Measurements from ENCODE around the gene HRAS.

DNA sequence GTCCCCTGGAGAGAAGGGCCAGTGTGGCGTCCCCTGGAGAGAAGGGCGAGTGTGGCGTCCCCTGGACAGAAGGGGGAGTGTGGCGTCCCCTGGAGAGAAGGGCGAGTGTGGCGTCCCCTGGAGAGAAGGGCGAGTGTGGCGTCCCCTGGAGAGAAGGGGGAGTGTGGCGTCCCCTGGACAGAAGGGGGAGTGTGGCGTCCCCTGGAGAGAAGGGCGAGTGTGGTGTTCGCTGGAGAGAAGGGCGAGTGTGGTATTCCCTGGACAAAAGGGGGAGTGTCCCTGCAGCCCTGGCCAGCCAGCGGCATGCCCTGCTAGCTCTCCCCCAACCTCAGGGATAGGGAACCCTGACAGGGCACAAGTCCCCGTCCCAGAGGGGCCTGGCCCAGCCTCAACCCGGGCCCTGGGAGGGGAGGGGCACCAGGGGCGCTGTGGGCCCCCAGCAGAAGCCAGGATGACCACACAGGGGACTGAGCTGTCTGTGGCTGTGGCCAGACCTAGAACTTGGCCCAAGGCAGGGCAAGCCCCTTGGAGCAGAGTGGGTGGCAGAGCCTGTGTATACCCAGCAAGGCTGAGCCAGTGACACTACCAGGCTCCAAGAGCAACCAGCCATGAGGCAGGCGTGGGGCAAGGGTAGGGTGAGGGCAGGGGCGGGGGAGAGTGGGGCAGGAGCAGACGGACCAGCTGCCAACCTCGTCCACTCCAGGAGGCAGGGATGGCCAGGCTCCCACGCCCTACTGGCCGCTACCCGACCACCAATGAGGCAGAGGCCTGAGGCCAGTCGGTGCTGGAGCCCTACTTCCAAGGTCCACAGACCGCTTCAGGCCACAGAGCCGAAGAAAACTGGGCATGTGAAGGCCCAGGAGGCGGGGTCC lies 4.2 kb downstream of the HRAS start:
- no peak for TF ChIP-seq EZH2 (IDR thresholded peaks at IDR 0.05; ENCODE audit: insufficient read depth, poor library complexity, severe bottlenecking)
- TF ChIP-seq EZH2phosphoT487 (IDR thresholded peaks at IDR 0.05; ENCODE audit: insufficient read depth, low read depth): no peak

Data from GM23248 (cell line).